ENCODE measurements around the gene CTDSP2.

The CTDSP2 gene

DNA sequence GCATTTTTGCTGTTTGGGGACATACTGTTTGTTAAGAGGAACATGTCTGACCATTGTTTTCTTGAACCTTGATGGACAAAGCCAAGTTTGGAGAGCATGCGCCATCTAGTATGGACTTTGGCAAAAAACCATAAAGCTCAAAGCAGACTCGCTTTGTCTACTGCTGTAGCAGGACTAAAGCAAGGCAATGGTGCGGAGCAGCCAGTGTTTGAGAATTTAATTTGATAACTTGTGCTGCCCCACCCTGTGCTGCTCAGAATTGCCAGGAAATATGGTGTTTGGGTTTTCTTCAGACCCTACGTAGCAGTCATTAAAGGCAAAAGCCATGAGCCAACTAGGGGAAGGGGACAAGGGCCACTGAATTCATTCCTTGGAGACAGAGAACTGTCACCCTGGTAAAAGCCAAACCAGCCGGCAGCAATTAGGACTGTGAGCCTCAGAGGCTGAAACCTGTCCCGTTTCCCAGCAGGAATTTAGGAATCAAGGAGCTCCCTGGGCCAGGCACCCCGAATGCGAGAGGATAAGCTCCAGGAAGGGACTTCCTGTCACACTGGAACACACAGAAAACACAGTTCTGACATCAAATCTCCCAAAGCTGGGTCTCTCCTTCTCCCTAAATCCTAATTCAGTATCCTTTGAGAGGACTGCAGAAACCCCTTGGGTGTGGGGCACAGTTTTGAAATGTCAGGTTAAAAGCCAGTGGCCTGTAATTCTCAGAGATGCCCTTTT is 29.1 kb downstream of the CTDSP2 start:
- DNase-seq (ENCODE audit: extremely low read depth in 1 of 2, low read depth in 1 of 2) = no peak

DNA sequence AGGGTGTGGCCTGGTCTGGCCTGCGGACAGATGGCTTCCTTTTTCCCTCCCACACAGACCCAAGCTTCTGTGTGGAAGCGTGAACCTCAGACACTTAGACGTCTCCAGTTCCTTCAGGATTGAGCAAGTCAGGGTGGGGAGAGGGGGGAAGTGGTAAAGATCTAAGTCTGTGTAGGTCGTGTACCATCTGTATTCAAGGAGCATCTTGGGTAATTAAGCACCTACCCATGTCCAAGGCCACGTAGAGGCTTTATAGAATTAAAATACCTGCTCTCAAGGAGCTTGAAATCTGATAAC is 29.7 kb downstream of the CTDSP2 start:
- DNase-seq (ENCODE audit: extremely low read depth in 1 of 2, low read depth in 1 of 2) = no peak

DNA sequence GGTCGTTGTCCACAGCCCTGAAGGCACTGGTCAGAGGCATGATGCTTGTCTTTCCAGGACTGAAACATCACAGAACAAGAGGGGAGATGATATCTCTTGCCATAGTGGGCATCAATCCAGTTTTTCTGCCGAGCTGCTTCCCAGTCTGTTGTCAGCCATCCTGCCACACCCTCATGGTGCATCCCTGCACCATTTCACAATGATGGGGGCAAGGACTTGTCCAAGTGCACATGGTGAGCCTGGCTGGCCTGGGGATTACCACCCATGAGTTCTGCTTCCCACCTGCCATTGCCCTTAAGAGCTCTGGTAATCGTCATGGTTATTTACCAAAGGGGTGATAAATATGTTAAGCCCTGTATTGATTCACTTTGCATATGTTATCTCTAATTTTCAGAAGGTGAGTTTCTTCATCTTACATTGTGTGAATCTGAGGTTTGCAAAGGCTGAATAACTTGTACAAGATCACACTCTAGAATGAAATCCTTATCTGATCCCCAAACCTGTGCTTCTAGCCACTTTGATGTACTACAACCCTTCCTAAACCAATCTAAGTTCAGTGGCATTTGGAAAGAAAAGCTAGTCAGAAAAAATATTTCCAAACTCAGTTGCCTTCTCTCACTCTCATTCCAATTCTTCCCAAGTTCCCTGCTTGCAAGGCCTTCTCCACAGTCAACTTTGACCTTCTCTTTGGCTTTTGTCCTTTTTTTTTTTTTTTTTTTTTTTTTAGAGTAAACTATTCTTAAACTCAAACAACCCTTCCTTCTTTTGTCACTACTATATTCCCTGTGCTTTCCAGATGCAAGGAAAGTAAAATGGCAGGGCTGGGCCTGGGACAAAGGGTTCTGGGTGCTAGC is 30.3 kb downstream of the CTDSP2 start:
- no peak for DNase-seq (ENCODE audit: extremely low read depth in 1 of 2, low read depth in 1 of 2)

DNA sequence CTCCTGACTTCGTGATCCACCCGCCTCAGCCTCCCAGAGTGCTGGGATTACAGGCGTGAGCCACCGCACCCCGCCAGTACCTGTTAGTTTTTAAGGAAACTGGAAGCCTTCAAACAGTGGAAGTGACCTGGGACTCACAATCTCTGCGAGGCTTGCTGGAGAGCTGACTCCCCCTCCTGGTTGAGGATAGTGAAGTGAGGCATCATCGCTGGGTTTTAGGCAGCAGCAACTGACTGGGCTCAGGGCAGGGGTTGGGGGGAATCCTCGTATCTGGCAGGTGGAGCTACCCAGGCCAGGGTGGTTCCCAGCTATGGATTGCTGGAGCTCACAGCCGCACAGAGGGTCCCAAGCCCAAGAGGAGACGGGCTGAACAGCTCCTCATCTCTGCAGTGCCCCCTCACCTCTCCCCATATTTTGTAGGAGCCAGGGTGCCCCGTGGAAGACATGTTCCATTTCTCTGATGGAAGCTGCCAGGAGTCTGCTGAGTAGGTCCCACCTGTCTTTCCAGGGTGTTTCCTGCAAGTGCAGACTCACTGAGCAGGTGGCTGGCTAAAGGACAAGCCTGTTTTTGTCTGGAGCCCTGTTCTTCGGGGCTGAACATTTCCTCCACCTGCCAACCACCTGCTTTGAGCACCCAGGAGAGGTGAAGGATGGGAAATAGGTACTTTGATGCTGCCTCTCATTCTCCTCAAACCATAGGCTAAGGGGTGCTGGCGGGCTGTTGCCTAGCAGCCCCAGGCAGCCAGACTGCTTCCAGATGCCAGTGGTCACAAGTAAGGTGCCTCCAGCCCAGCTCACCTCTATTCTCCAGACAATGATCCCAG is 31.1 kb downstream of the CTDSP2 start:
- DNase-seq (ENCODE audit: extremely low read depth in 1 of 2, low read depth in 1 of 2) = no peak

DNA sequence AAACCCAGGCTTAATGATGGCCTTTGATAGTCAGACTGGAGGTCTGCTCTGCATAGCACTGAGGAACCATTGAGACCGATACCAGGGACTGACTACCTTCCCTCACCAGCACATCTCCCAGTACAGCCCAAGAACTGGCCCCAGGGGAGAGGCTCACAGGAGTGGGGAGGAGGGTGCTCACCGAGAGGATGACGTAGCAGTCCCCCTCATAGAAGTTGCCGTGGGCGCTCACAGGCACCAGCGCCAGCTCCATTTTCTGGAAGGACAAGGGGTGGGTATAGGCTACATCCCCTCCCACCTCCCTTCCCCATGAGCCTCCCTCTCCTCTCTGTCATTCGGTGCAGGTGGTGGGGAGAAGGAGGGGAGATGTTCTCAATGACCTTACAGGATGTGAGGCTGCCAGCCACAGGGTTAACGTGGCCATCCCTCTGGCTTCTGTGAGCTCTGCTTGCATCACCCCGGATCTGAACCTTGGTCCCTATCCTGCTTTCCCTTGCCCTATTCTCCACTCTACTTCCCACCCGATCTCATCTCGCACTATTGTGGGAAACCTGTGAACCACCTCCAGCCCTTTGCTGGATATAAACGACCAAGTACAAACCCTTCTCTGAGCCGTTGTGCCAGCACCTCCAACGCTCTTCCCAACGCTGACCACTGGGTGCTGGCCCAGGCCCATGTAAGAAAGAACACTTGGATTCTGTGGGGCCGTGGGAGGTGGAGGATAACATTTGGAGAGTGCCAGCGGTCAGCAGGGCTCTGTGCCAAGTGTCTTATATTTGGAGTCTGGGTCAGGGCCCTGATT is 32.4 kb downstream of the CTDSP2 start:
- DNase-seq (ENCODE audit: extremely low read depth in 1 of 2, low read depth in 1 of 2) = no peak

DNA sequence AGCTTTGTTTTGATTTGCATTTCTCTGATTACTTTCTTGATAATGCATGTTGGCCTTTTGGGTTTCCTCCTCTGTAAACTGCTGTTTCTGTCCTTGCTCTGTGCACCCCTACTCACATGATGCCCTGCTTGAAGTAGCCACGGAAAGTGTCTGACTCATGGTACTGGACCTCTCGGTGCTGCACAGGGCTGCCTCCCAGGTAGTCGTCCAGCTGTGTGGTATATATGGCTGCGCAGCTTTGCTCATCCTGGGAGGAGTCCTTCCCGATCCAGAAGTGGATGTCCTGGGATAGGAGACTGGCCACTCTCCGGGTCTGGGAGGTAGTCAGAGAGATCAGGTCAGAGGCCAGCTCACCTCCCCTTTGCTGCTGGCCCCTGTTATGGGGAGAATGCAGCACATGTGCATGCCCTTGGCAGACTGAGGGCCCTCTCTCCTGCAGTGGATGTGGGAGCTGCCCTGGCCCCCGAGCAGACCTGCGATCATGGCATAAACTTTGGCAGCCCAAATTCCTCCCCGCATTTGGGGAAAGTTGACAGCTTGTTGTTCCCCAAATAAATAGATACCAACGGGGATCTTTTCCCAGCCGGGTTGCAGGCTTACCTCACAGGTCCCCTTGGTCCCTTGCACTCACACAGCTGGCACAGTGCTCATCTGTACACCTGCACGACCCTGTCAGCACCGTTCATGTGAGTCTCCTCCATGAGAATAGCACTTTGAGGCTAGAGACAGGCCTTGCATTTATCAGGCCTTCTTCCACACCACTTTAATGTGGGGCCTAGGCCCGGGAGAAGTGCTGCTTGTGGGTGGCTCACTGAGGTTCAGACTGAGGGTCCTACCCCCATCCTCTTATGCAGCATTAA is 33.2 kb downstream of the CTDSP2 start:
- no peak for DNase-seq (ENCODE audit: extremely low read depth in 1 of 2, low read depth in 1 of 2)

GRCh38 chr12:57811028-57811755 is 35.3 kb downstream of the CTDSP2 start:
- DNase-seq (ENCODE audit: extremely low read depth in 1 of 2, low read depth in 1 of 2) = no peak

DNA sequence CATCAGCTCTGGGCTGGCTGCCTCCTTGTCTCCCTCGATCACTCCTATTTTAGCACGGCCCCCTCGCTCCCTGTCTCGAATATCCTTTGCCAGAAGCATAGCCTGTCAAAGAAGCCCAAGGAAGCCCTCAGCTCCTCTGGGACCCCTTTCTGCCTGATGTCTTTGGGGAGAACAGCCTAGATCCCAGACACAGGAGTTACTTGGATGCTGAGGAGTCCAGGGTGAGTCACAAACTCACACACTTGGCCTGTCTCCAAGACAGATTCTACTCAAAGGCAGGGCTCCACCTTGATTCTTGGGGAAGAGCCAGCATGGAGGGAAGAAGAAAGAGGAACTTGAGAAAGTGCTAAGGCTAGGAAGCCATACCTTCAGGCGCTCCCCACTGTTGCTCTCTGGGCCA is 36.1 kb downstream of the CTDSP2 start:
- DNase-seq (ENCODE audit: extremely low read depth in 1 of 2, low read depth in 1 of 2) = no peak

DNA sequence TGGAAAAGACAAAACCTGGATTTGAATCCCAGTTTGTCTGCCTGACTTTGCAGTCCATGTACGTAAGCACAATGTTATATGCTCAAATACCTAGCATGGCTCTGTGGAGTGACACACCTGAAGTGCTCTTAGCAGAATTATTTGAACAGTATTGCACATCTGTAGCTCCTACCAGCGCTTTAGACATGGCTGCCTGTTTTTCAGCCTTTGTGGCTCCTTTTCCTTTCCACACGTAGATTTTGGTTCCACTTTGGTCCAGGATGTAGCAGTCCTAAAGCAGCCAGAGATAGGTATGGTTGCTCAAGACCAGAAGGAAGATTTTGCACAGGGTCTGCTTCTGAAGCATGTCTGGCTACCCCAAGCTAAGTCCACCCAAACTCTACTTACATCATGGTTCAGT is 37.1 kb downstream of the CTDSP2 start:
- no peak for DNase-seq (ENCODE audit: extremely low read depth in 1 of 2, low read depth in 1 of 2)

DNA sequence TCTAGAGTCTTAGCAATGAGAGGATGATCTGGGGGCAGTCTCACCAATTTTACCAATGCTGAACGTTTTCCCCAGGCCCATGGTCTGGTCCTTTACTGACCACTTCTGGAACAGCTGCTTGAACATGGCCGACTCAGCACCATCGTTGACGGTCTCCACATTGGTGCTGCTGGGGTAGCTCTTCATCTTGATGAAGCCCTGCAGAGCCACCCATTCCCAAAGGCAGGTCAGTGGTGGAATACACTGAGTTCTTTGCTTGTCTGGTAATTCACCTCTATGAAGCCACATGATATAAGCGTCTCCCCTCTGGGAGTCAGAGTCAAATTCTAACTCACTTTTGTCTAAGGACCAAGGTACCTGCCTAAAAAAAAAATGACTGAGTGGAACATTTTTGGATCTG is 38.2 kb downstream of the CTDSP2 start:
- DNase-seq (ENCODE audit: extremely low read depth in 1 of 2, low read depth in 1 of 2) = no peak

DNA sequence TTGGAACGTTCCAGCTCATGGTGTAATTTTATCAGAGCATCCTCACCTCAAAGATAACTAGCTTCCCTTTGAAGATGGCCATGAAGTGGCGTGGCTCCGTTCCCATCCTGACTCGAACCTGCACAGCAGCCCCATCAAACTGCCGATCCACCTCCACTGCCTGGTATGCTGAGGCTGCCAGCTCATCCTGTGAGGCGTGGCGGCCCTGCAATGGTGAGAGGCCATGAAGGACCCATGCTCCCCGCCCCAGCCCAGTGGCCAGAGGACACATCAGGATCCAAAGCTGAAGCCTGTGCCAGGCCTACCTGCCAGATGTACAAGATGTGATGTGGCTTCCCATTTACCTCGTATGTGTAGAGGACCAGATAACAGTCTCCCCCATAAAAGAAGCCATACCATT is 39.2 kb downstream of the CTDSP2 start:
- DNase-seq (ENCODE audit: extremely low read depth in 1 of 2, low read depth in 1 of 2) = no peak

- no peak for DNase-seq (ENCODE audit: extremely low read depth in 1 of 2, low read depth in 1 of 2)
These were observed 39.9 kb downstream of the CTDSP2 start for GRCh38 chr12:57806677-57807076.

GRCh38 chr12:57803319-57803893 is 43.1 kb downstream of the CTDSP2 start:
- DNase-seq (ENCODE audit: extremely low read depth in 1 of 2, low read depth in 1 of 2) = peak in 1 of 2 donors; percentile 5

- no peak for DNase-seq (ENCODE audit: extremely low read depth in 1 of 2, low read depth in 1 of 2)
These were observed 43.9 kb downstream of the CTDSP2 start for GRCh38 chr12:57802607-57803006.

GRCh38 chr12:57800965-57801364 is 45.6 kb downstream of the CTDSP2 start:
- no peak for DNase-seq (ENCODE audit: extremely low read depth in 1 of 2, low read depth in 1 of 2)

DNA sequence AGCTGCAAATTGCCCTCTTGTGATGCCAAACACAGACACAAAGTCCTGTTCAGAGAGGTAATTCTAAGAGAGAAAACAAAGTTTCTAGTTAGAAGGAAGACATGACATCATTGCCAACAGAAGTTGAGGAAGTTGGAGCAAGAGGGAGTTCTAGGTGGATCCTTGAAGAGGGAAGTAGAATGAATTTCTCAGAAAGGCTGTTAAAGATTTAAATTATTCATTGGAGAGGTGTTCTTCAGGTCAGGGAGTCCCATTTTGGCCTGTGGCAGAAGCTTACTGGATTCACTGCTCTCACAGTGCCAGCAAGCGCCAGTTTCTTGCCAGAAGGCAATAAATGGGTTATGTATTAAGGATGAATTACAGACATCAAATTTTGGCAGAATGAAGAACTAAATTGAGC is 48.6 kb downstream of the CTDSP2 start:
- no peak for DNase-seq (ENCODE audit: extremely low read depth in 1 of 2, low read depth in 1 of 2)

DNA sequence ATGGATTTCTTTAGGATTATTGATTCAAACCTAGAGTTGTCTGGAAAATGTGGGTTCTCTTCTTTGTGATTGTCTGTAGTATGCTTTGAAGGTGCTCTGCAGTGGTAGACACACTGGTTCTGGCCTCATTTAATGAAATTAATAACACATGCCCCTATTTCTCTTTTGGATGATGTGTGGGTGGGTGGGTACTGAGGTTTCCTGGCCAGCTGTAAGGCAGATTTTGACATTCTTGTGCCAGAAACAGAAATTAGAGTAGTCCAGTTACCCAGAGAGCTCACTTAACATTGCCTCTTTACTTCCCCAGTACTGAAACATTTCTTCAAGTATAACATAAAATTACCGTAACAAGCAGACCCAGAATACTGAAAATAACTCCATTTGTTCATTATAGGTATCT is 49.5 kb downstream of the CTDSP2 start:
- no peak for DNase-seq (ENCODE audit: extremely low read depth in 1 of 2, low read depth in 1 of 2)

- no peak for DNase-seq (ENCODE audit: extremely low read depth in 1 of 2, low read depth in 1 of 2)
These were observed 51.2 kb downstream of the CTDSP2 start for GRCh38 chr12:57795354-57795753.

DNA sequence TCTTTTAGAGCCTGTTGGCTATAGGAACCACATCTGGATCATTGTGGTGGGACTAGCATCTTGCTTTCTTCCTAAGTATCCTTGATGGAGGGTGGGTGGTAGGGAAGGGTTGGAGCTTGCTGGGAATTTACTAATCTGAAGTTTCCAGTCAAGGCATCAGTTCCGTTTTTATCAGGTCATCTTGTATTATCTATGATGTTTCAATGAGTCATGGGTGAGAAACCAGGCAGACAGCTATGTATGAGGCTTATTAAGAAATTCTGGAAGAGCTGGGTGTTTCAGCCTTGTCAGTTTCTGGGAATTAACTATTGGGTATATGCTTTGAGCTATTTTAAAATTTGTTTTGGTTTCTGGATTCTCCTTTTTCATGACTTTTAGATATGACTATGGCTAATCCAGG is 52.6 kb downstream of the CTDSP2 start:
- DNase-seq (ENCODE audit: extremely low read depth in 1 of 2, low read depth in 1 of 2) = no peak

Data from activated CD8-positive, alpha-beta memory T cell treated with anti-CD3 and anti-CD28 coated beads for 1 hour (primary cell).